CD4-positive, alpha-beta memory T cell (primary cell): Measurements from ENCODE around the gene BABAM2. TPM values are rescaled to one million over a fixed set of nuclear protein-coding genes. Genes with fewer than 3 reads are reported as not detected.

Experiments used
- CTCF ChIA-PET: fragments of 350-600 bp; sonication (Branson Sonifier 250); formaldehyde crosslinking; loops from one replicate; lab custom pipeline; 2021; ENCODE audit warnings: inconsistent platforms; ENCODE audit not compliant: partially characterized antibody; lab: Charles Lee
- POLR2A ChIA-PET: fragments of 350-600 bp; sonication (Branson Sonifier 250); formaldehyde crosslinking; loops from one replicate; lab custom pipeline; 2021; ENCODE audit not compliant: partially characterized antibody; lab: Charles Lee
- DNase-seq, 5 donors: peaks; one replicate each; pipeline versions ENCODE4 v3.0.0 to v3.0.0-alpha.2; 2020 to 2022; ENCODE audit warnings: mixed read lengths in 1 of 5
- H3K27ac ChIP-seq: one replicate; pipeline ENCODE4 v1.7.0; 2013; ENCODE audit warnings: low read depth, low read length
- H3K27me3 ChIP-seq: 2 replicates; pipeline ENCODE4 v1.7.0; 2013; ENCODE audit warnings: mild to moderate bottlenecking, low read length, moderate library complexity; ENCODE audit not compliant: insufficient read depth
- H3K36me3 ChIP-seq: 2 replicates; pipeline ENCODE4 v1.7.0; 2013; ENCODE audit warnings: mild to moderate bottlenecking, low read length, moderate library complexity; ENCODE audit not compliant: insufficient read depth
- H3K4me1 ChIP-seq: 2 replicates; pipeline ENCODE4 v1.7.0; 2013; ENCODE audit warnings: mild to moderate bottlenecking, low read length, moderate library complexity; ENCODE audit not compliant: insufficient read depth
- H3K4me3 ChIP-seq, 2 donors: one replicate each; pipeline ENCODE4 v1.7.0; 2013; ENCODE audit warnings: low read length in 2 of 2, mild to moderate bottlenecking in 1 of 2
- H3K9me3 ChIP-seq, 2 donors: one replicate each; pipeline ENCODE4 v1.7.0; 2013; ENCODE audit warnings: low read length in 2 of 2, control low read depth in 1 of 2; ENCODE audit not compliant: control insufficient read depth in 1 of 2
- H3K27ac Mint-ChIP-seq, 7 donors: one replicate each; pipeline ENCODE4 v1.8.0; 2020 to 2021; ENCODE audit warnings: mixed read lengths in 7 of 7, mild to moderate bottlenecking in 6 of 7, inconsistent platforms in 3 of 7, moderate library complexity in 3 of 7
- H3K27me3 Mint-ChIP-seq, 2 donors: one replicate each; pipeline ENCODE4 v1.8.0; 2020 to 2021; ENCODE audit warnings: mixed read lengths in 2 of 2
- H3K36me3 Mint-ChIP-seq, 2 donors: one replicate each; pipeline ENCODE4 v1.8.0; 2020 to 2021; ENCODE audit warnings: mixed read lengths in 2 of 2, inconsistent platforms in 1 of 2, mild to moderate bottlenecking in 1 of 2
- H3K4me1 Mint-ChIP-seq, 4 donors: one replicate each; pipeline ENCODE4 v1.8.0; 2020 to 2021; ENCODE audit warnings: mixed read lengths in 4 of 4, mild to moderate bottlenecking in 1 of 4
- H3K4me3 Mint-ChIP-seq, 8 donors: one replicate each; pipeline ENCODE4 v1.8.0; 2020 to 2021; ENCODE audit warnings: mixed read lengths in 8 of 8, mild to moderate bottlenecking in 7 of 8, moderate library complexity in 6 of 8, inconsistent platforms in 3 of 8
- H3K9me3 Mint-ChIP-seq, 8 donors: one replicate each; pipeline ENCODE4 v1.8.0; 2020 to 2021; ENCODE audit warnings: mixed read lengths in 8 of 8, mild to moderate bottlenecking in 5 of 8, inconsistent platforms in 3 of 8, moderate library complexity in 1 of 8
- intact Hi-C: fragments of 100-400 bp; cut with micrococcal nuclease; formaldehyde crosslinking; loops from one replicate; pipeline ENCODE4 v1.15.1; 2023
- polyA plus RNA-seq, 2 donors: library from polyadenylated mRNA; unstranded; fragments of 300-500 nt; fragmentation: Illumina TruSeq; gene quantifications; one replicate each; pipeline ENCODE4 v1.2.3, GENCODE V29; 2021
- total RNA-seq, 2 experiments: library from RNA; stranded (reverse); gene quantifications; one replicate each; pipeline ENCODE4 v1.2.3, GENCODE V29; 2021

Gene BABAM2
- total and polyA plus RNA-seq, 4 experiments from 2014 or later: 37.3 to 60.1 (median 48.2) TPM

DNA sequence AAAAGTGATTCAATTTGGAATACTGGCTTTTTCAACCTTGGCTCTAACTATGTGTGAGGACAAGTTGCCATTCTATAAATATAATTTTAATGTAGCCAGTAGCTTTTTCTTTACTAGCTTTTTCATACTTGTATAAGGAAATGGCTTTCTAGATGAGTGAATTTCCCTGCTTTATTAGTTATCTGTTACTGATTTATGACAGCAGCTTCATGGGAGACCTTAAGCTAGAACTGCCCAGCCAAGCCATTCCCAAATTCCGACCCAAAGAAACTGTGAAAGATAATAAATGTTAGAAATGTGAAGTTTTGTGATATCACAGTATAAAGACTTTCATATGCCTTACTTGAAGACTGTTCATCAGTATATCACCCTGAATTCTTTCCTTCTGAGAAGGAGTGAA is 32.3 kb downstream of the BABAM2 start:
- Histone ChIP-seq H3K36me3 (no peaks in the 10 kb centered on the region), H3K27me3 (no peaks in the 10 kb centered on the region), H3K4me3 (no peak overlapping the region), H3K4me1 (peaks cover 20% of the 10 kb centered on the region), H3K27ac (no peak overlapping the region), H3K9me3 (no peaks in the 10 kb centered on the region)
- DNase-seq: no peak
- H3K36me3 Mint-ChIP-seq: peaks cover 7 to 29% of the 10 kb centered on the region in 2 donors
- intact Hi-C loops: no loop called here
- no peaks in the 10 kb centered on the region for H3K27me3 Mint-ChIP-seq
- H3K27ac Mint-ChIP-seq: peak overlapping the region in 3 of 7 donors; percentile 71 to 81 (median 73)
- H3K9me3 Mint-ChIP-seq: peaks cover 0 to 1% (median 0%) of the 10 kb centered on the region in 8 donors
- peaks cover 17 to 30% (median 20%) of the 10 kb centered on the region in 4 donors for H3K4me1 Mint-ChIP-seq
- POLR2A ChIA-PET: no interaction called here
- CTCF ChIA-PET: interaction anchor here (1.4 kb wide), 1 partner anchor 9 kb away, joined by 5 read pairs; no protein-coding TSS in a partner anchor
- H3K4me3 Mint-ChIP-seq: no peak overlapping the region

DNA sequence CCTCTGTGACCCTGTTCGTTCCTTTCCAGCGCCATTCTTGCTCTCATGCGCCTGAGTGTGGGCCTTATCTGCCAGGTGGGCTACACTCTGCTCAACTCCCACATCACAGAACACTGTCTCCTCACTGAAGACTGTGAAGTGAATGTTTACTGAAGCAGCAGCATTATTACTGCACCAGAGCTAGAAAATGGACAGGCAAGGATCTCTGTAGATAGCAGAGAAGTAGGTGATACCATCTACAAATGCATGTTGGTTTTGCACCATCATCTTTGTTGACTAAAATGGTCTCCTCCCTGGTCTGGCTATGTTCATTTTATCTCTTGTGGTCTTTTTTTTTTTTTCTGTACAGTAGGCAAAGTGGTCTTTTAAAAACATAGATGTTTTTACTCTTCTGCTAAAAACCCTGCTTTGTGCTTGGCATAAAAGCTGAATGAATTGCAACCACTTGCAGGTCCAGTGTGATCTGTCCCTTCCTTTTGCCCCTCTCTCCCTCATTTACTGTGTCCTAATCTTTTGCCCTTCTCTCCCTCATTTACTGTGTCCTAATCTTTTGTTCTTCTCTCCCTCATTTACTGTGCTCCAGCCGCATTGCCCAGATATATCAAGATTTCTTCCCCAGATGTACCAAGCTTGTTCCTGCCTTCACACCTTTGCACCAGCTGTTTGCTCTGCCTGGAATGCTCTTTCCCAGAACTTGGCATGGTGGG is 35.4 kb downstream of the BABAM2 start:
- intact Hi-C loops: no loop called here
- ChIA-PET CTCF (no interaction called here), POLR2A (no interaction called here)
- H3K27me3 ChIP-seq: no peaks in the 10 kb centered on the region
- H3K27ac ChIP-seq: no peak overlapping the region
- H3K4me1 Mint-ChIP-seq: peaks cover 6 to 10% (median 7%) of the 10 kb centered on the region in 4 donors
- no peaks in the 10 kb centered on the region for H3K9me3 Mint-ChIP-seq
- H3K36me3 ChIP-seq: no peaks in the 10 kb centered on the region
- H3K4me3 Mint-ChIP-seq: no peak overlapping the region
- no peak overlapping the region for H3K4me3 ChIP-seq
- H3K36me3 Mint-ChIP-seq: peaks cover 19 to 36% of the 10 kb centered on the region in 2 donors
- no peaks in the 10 kb centered on the region for H3K27me3 Mint-ChIP-seq
- no peaks in the 10 kb centered on the region for H3K9me3 ChIP-seq
- H3K4me1 ChIP-seq: peaks cover 5% of the 10 kb centered on the region
- DNase-seq: no peak
- H3K27ac Mint-ChIP-seq: peak overlapping the region in 5 of 7 donors; percentile 44 to 91 (median 64)

- H3K9me3 ChIP-seq: no peaks in the 10 kb centered on the region
- Mint-ChIP-seq H3K4me1 (peaks cover 5 to 16% (median 12%) of the 10 kb centered on the region in 4 donors), H3K36me3 (peaks cover 40 to 51% of the 10 kb centered on the region in 2 donors), H3K9me3 (no peaks in the 10 kb centered on the region), H3K4me3 (no peak overlapping the region), H3K27me3 (no peaks in the 10 kb centered on the region), H3K27ac (no peak overlapping the region)
- DNase-seq: no peak
- no peak overlapping the region for H3K27ac ChIP-seq
- ChIA-PET CTCF (no interaction called here), POLR2A (no interaction called here)
- intact Hi-C loops: no loop called here
- H3K4me1 ChIP-seq: no peaks in the 10 kb centered on the region
- no peaks in the 10 kb centered on the region for H3K27me3 ChIP-seq
- no peak overlapping the region for H3K4me3 ChIP-seq
- no peaks in the 10 kb centered on the region for H3K36me3 ChIP-seq
These were observed 39.5 kb downstream of the BABAM2 start for GRCh38 chr2:27929916-27930486.

GRCh38 chr2:27931361-27931950 is 40.9 kb downstream of the BABAM2 start:
- no peak for DNase-seq
- ChIA-PET CTCF (no interaction called here), POLR2A (no interaction called here)

GRCh38 chr2:27932396-27932795 is 41.9 kb downstream of the BABAM2 start:
- no peaks in the 10 kb centered on the region for H3K4me1 ChIP-seq
- H3K27ac ChIP-seq: no peak overlapping the region
- H3K4me3 Mint-ChIP-seq: no peak overlapping the region
- H3K4me1 Mint-ChIP-seq: peaks cover 5 to 14% (median 12%) of the 10 kb centered on the region in 4 donors
- no peaks in the 10 kb centered on the region for H3K27me3 Mint-ChIP-seq
- no peak for DNase-seq
- POLR2A ChIA-PET: no interaction called here
- H3K36me3 Mint-ChIP-seq: peaks cover 40% of the 10 kb centered on the region in 2 donors
- H3K9me3 ChIP-seq: no peaks in the 10 kb centered on the region
- no peak overlapping the region for H3K4me3 ChIP-seq
- intact Hi-C loops: no loop called here
- no peaks in the 10 kb centered on the region for H3K36me3 ChIP-seq
- CTCF ChIA-PET: interaction anchor here (0.7 kb wide), 1 partner anchor 9 kb away, joined by 3 read pairs; no protein-coding TSS in a partner anchor
- no peaks in the 10 kb centered on the region for H3K9me3 Mint-ChIP-seq
- H3K27ac Mint-ChIP-seq: no peak overlapping the region
- no peaks in the 10 kb centered on the region for H3K27me3 ChIP-seq

More at GRCh38 chr2:27931361-27931950, 40.9 kb downstream of the BABAM2 start:
- Mint-ChIP-seq H3K9me3 (no peaks in the 10 kb centered on the region), H3K4me3 (no peak overlapping the region), H3K4me1 (peaks cover 4 to 10% (median 8%) of the 10 kb centered on the region in 4 donors), H3K36me3 (peaks cover 37 to 42% of the 10 kb centered on the region in 2 donors), H3K27ac (peak overlapping the region in 4 of 7 donors; percentile 1 to 83 (median 14)), H3K27me3 (no peaks in the 10 kb centered on the region)
- Histone ChIP-seq H3K4me3 (no peak overlapping the region), H3K27ac (no peak overlapping the region), H3K9me3 (no peaks in the 10 kb centered on the region), H3K27me3 (no peaks in the 10 kb centered on the region), H3K4me1 (no peaks in the 10 kb centered on the region), H3K36me3 (no peaks in the 10 kb centered on the region)
- intact Hi-C loops: no loop called here

DNA sequence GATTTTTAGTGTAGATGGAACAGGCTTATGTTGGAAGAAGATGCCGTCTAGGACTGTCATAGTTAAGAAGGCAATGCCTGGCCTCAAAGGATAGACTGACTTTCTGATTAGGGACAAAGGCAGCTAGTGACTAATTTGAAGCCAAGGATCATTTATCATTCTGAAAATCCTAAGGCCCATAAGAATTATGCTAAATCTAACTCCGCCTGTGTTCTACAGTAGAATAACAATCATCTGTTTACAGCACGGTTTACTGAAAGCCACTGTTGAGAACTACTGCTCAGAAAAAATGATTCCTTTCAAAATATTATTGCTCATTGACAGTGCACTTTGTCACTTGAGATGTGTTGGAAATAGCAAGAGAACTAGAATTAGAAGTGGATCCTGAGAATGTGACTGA is 44.5 kb downstream of the BABAM2 start:
- Histone ChIP-seq H3K4me3 (no peak overlapping the region), H3K36me3 (no peaks in the 10 kb centered on the region), H3K4me1 (no peaks in the 10 kb centered on the region), H3K27ac (no peak overlapping the region), H3K27me3 (no peaks in the 10 kb centered on the region), H3K9me3 (no peaks in the 10 kb centered on the region)
- Mint-ChIP-seq H3K4me3 (no peak overlapping the region), H3K27me3 (no peaks in the 10 kb centered on the region), H3K9me3 (no peaks in the 10 kb centered on the region), H3K36me3 (peaks cover 37 to 39% of the 10 kb centered on the region in 2 donors), H3K27ac (peak overlapping the region in 3 of 7 donors; percentile 4 to 53 (median 45)), H3K4me1 (peaks cover 10 to 21% (median 18%) of the 10 kb centered on the region in 4 donors)
- intact Hi-C loops: no loop called here
- ChIA-PET CTCF (no interaction called here), POLR2A (no interaction called here)
- no peak for DNase-seq

GRCh38 chr2:27940090-27940671 is 49.7 kb downstream of the BABAM2 start:
- no peaks in the 10 kb centered on the region for H3K27me3 Mint-ChIP-seq
- Histone ChIP-seq H3K4me1 (no peaks in the 10 kb centered on the region), H3K27me3 (no peaks in the 10 kb centered on the region), H3K27ac (no peak overlapping the region), H3K4me3 (no peak overlapping the region), H3K36me3 (no peaks in the 10 kb centered on the region), H3K9me3 (no peaks in the 10 kb centered on the region)
- intact Hi-C loops: no loop called here
- DNase-seq: no peak
- no peaks in the 10 kb centered on the region for H3K9me3 Mint-ChIP-seq
- peaks cover 7 to 23% (median 13%) of the 10 kb centered on the region in 4 donors for H3K4me1 Mint-ChIP-seq
- ChIA-PET POLR2A (no interaction called here), CTCF (no interaction called here)
- H3K27ac Mint-ChIP-seq: peak overlapping the region in 4 of 7 donors; percentile 14 to 30 (median 16)
- no peak overlapping the region for H3K4me3 Mint-ChIP-seq
- peaks cover 12 to 23% of the 10 kb centered on the region in 2 donors for H3K36me3 Mint-ChIP-seq
